Adrenal gland (tissue), 5 donors: ENCODE data around the gene ZNF398.

ENCODE experiments used
- POLR2A ChIP-seq, 2 donors: fragments of 450-650 bp; IDR thresholded peaks; one replicate each; pipeline ENCODE4 v1.6.1; 2017; ENCODE audit warnings: antibody characterized with exemption in 2 of 2, mild to moderate bottlenecking in 2 of 2, moderate library complexity in 1 of 2
- TF ChIP-seq, protein P1 (sequence below), 6 experiments: fragments of 450-650 bp in 4 of 6; fragments of 200-600 bp in 2 of 6; sonication (generic) in 1 of 6; IDR thresholded peaks; 1 replicate in 5 of 6; 2 replicates in 1 of 6; pipeline versions ENCODE4 v1.5.1 to v1.8.0; 2016 to 2021; ENCODE audit warnings: antibody characterized with exemption in 6 of 6, mild to moderate bottlenecking in 2 of 6, moderate library complexity in 1 of 6
- donor health status: DM: no; HTN: no; CAD: no.

DNA sequence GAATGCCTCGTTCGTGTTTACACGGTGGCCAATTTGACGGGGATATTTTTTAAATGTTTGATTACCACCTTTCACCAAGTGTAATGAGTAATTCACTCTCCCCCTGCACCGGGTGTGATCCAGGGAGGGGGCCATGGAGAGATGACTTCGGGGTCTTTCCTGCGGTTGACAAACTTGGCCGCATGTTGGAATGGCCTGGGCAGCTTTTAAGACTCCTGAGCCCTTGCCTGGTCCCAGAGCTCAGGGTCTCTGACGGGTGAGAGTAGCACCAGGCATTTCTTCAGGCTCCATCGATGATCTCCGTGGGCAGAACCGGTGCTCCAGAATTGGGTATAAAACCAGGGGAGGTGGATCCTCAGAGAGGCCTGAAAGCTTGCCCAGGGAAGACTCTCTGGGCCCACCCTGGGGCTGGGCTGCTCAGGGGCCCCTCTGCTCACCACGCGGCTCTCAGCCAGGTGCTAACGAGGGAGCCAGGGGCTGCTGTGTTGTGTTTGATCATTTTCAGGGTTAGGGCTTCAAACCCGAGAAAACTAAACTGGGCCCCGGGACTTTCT, 49.0 kb downstream of the ZNF398 start:
- TF ChIP-seq POLR2A (IDR thresholded peaks at IDR 0.05): no peak
- TF ChIP-seq, protein P1, sequence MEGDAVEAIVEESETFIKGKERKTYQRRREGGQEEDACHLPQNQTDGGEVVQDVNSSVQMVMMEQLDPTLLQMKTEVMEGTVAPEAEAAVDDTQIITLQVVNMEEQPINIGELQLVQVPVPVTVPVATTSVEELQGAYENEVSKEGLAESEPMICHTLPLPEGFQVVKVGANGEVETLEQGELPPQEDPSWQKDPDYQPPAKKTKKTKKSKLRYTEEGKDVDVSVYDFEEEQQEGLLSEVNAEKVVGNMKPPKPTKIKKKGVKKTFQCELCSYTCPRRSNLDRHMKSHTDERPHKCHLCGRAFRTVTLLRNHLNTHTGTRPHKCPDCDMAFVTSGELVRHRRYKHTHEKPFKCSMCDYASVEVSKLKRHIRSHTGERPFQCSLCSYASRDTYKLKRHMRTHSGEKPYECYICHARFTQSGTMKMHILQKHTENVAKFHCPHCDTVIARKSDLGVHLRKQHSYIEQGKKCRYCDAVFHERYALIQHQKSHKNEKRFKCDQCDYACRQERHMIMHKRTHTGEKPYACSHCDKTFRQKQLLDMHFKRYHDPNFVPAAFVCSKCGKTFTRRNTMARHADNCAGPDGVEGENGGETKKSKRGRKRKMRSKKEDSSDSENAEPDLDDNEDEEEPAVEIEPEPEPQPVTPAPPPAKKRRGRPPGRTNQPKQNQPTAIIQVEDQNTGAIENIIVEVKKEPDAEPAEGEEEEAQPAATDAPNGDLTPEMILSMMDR (IDR thresholded peaks at IDR 0.05): no peak
